Activated CD4-positive, alpha-beta T cell treated with anti-CD3 and anti-CD28 coated beads, Interleukin-2, amount 10 ng/mL, durations not matched to agents 24 days and 14 days (primary cell): ENCODE measurements around the gene CYP2C19. TPM values are rescaled to one million over a fixed set of nuclear protein-coding genes. Genes with fewer than 3 reads are reported as not detected.
"Not testable (repeated sequence)": the region's sequence is repeated elsewhere in the genome, so short reads cannot be mapped to it uniquely, and the experiment has no call there.

Experiments
- DNase-seq: peaks from one replicate; pipeline ENCODE4 v3.0.0; 2022
- H3K27ac Mint-ChIP-seq: one replicate; pipeline ENCODE4 v1.8.0; 2022; ENCODE audit warnings: mild to moderate bottlenecking, mixed read lengths
- H3K27me3 Mint-ChIP-seq: one replicate; pipeline ENCODE4 v1.8.0; 2022; ENCODE audit warnings: mixed read lengths
- H3K36me3 Mint-ChIP-seq: one replicate; pipeline ENCODE4 v1.8.0; 2022; ENCODE audit warnings: low read depth, mild to moderate bottlenecking, mixed read lengths
- H3K4me1 Mint-ChIP-seq: one replicate; pipeline ENCODE4 v1.8.0; 2021; ENCODE audit warnings: mixed read lengths
- H3K4me3 Mint-ChIP-seq: one replicate; pipeline ENCODE4 v1.8.0; 2022; ENCODE audit warnings: mild to moderate bottlenecking, moderate library complexity, mixed read lengths
- H3K9me3 Mint-ChIP-seq: one replicate; pipeline ENCODE4 v1.8.0; 2021; ENCODE audit warnings: mixed read lengths
- intact Hi-C: fragments of 100-400 bp; cut with micrococcal nuclease; formaldehyde crosslinking; loops from one replicate; pipeline ENCODE4 v1.15.1; 2023
- total RNA-seq: library from RNA; stranded (reverse); gene quantifications from 2 replicates; pipeline ENCODE4 v1.2.3, GENCODE V29; 2022

Gene CYP2C19
- total RNA-seq, 1 donor from 2014 or later: 0.33 TPM

- not testable (repeated sequence) for H3K27ac Mint-ChIP-seq
These were observed 67.5 kb downstream of the CYP2C19 start for GRCh38 chr10:94830025-94830424.

GRCh38 chr10:94846204-94846603, 83.7 kb downstream of the CYP2C19 start:
- Mint-ChIP-seq H3K4me3 (no peak overlapping the region), H3K4me1 (no peaks in the 10 kb centered on the region), H3K27me3 (no peaks in the 10 kb centered on the region), H3K9me3 (peaks cover 5% of the 10 kb centered on the region), H3K36me3 (no peaks in the 10 kb centered on the region), H3K27ac (no peak overlapping the region)
- DNase-seq: no peak
- intact Hi-C loops: no loop called here

More at GRCh38 chr10:94830025-94830424, 67.5 kb downstream of the CYP2C19 start:
- H3K4me1 Mint-ChIP-seq, H3K4me3 Mint-ChIP-seq, DNase-seq, intact Hi-C loops, H3K27me3 Mint-ChIP-seq, H3K36me3 Mint-ChIP-seq: not testable (repeated sequence)
- peaks cover 11% of the 10 kb centered on the region for H3K9me3 Mint-ChIP-seq

- no peaks in the 10 kb centered on the region for H3K36me3 Mint-ChIP-seq
These were observed 88.3 kb downstream of the CYP2C19 start for GRCh38 chr10:94850766-94851165.

GRCh38 chr10:94851263-94851662, 88.8 kb downstream of the CYP2C19 start:
- Mint-ChIP-seq H3K4me3 (no peak overlapping the region), H3K36me3 (no peaks in the 10 kb centered on the region), H3K4me1 (no peaks in the 10 kb centered on the region), H3K9me3 (peaks cover 5% of the 10 kb centered on the region), H3K27ac (no peak overlapping the region), H3K27me3 (no peaks in the 10 kb centered on the region)
- intact Hi-C loops: no loop called here
- no peak for DNase-seq

More at GRCh38 chr10:94850766-94851165, 88.3 kb downstream of the CYP2C19 start:
- intact Hi-C loops: no loop called here
- Mint-ChIP-seq H3K27ac (no peak overlapping the region), H3K27me3 (no peaks in the 10 kb centered on the region), H3K9me3 (peaks cover 5% of the 10 kb centered on the region), H3K4me1 (no peaks in the 10 kb centered on the region), H3K4me3 (no peak overlapping the region)
- no peak for DNase-seq

- Mint-ChIP-seq H3K36me3 (no peaks in the 10 kb centered on the region), H3K27me3 (no peaks in the 10 kb centered on the region), H3K9me3 (peaks cover 5% of the 10 kb centered on the region), H3K4me3 (no peak overlapping the region), H3K27ac (no peak overlapping the region), H3K4me1 (no peaks in the 10 kb centered on the region)
- intact Hi-C loops: no loop called here
- no peak for DNase-seq
These were observed 90.0 kb downstream of the CYP2C19 start for GRCh38 chr10:94852438-94852837.

- no peaks in the 10 kb centered on the region for H3K36me3 Mint-ChIP-seq
- H3K4me3 Mint-ChIP-seq: no peak overlapping the region
- no peaks in the 10 kb centered on the region for H3K4me1 Mint-ChIP-seq
- intact Hi-C loops: no loop called here
- DNase-seq: no peak
- H3K27ac Mint-ChIP-seq: no peak overlapping the region
- H3K9me3 Mint-ChIP-seq: peaks cover 5% of the 10 kb centered on the region
- H3K27me3 Mint-ChIP-seq: no peaks in the 10 kb centered on the region
These were observed 90.6 kb downstream of the CYP2C19 start for GRCh38 chr10:94853065-94853464.

GRCh38 chr10:94858005-94858404, 95.5 kb downstream of the CYP2C19 start:
- H3K27ac Mint-ChIP-seq: no peak overlapping the region
- H3K27me3 Mint-ChIP-seq: no peaks in the 10 kb centered on the region
- H3K9me3 Mint-ChIP-seq: no peaks in the 10 kb centered on the region
- H3K4me3 Mint-ChIP-seq: no peak overlapping the region
- intact Hi-C loops: no loop called here
- no peak for DNase-seq
- H3K36me3 Mint-ChIP-seq: no peaks in the 10 kb centered on the region
- H3K4me1 Mint-ChIP-seq: no peaks in the 10 kb centered on the region

- Mint-ChIP-seq H3K9me3 (no peaks in the 10 kb centered on the region), H3K27me3 (no peaks in the 10 kb centered on the region), H3K4me3 (no peak overlapping the region), H3K36me3 (no peaks in the 10 kb centered on the region), H3K27ac (no peak overlapping the region), H3K4me1 (no peaks in the 10 kb centered on the region)
- intact Hi-C loops: no loop called here
- no peak for DNase-seq
These were observed 96.6 kb downstream of the CYP2C19 start for GRCh38 chr10:94859086-94859485.

GRCh38 chr10:94878649-94879048, 116.2 kb downstream of the CYP2C19 start:
- H3K27me3 Mint-ChIP-seq: no peaks in the 10 kb centered on the region
- H3K4me3 Mint-ChIP-seq: no peak overlapping the region
- H3K27ac Mint-ChIP-seq: no peak overlapping the region
- peaks cover 4% of the 10 kb centered on the region for H3K9me3 Mint-ChIP-seq
- H3K36me3 Mint-ChIP-seq: no peaks in the 10 kb centered on the region
- DNase-seq: no peak
- intact Hi-C loops: no loop called here
- no peaks in the 10 kb centered on the region for H3K4me1 Mint-ChIP-seq

- intact Hi-C loops: no loop called here
- no peaks in the 10 kb centered on the region for H3K36me3 Mint-ChIP-seq
- no peak overlapping the region for H3K27ac Mint-ChIP-seq
- H3K9me3 Mint-ChIP-seq: peaks cover 4% of the 10 kb centered on the region
- no peaks in the 10 kb centered on the region for H3K4me1 Mint-ChIP-seq
- H3K27me3 Mint-ChIP-seq: no peaks in the 10 kb centered on the region
- DNase-seq: no peak
- H3K4me3 Mint-ChIP-seq: no peak overlapping the region
These were observed 116.7 kb downstream of the CYP2C19 start for GRCh38 chr10:94879214-94879613.

GRCh38 chr10:94889123-94889522, 126.6 kb downstream of the CYP2C19 start:
- no peak for DNase-seq
- Mint-ChIP-seq H3K9me3 (no peaks in the 10 kb centered on the region), H3K4me1 (no peaks in the 10 kb centered on the region), H3K27me3 (no peaks in the 10 kb centered on the region), H3K36me3 (no peaks in the 10 kb centered on the region), H3K4me3 (no peak overlapping the region), H3K27ac (no peak overlapping the region)
- intact Hi-C loops: no loop called here

- H3K27ac Mint-ChIP-seq: no peak overlapping the region
- H3K27me3 Mint-ChIP-seq: no peaks in the 10 kb centered on the region
- DNase-seq: no peak
- no peak overlapping the region for H3K4me3 Mint-ChIP-seq
- H3K4me1 Mint-ChIP-seq: no peaks in the 10 kb centered on the region
- intact Hi-C loops: no loop called here
- H3K36me3 Mint-ChIP-seq: no peaks in the 10 kb centered on the region
- no peaks in the 10 kb centered on the region for H3K9me3 Mint-ChIP-seq
These were observed 128.0 kb downstream of the CYP2C19 start for GRCh38 chr10:94890264-94891022.

- H3K9me3 Mint-ChIP-seq, intact Hi-C loops, H3K4me3 Mint-ChIP-seq, H3K27ac Mint-ChIP-seq, H3K36me3 Mint-ChIP-seq, H3K27me3 Mint-ChIP-seq, H3K4me1 Mint-ChIP-seq, DNase-seq: not testable (repeated sequence)
These were observed 135.9 kb downstream of the CYP2C19 start for GRCh38 chr10:94898414-94898813.

GRCh38 chr10:94902080-94902479, 139.6 kb downstream of the CYP2C19 start:
- Mint-ChIP-seq H3K4me3 (no peak overlapping the region), H3K9me3 (no peaks in the 10 kb centered on the region)
- DNase-seq: no peak

GRCh38 chr10:94902570-94902969, 140.1 kb downstream of the CYP2C19 start:
- Mint-ChIP-seq H3K4me3 (no peak overlapping the region), H3K27ac (no peak overlapping the region), H3K4me1 (no peaks in the 10 kb centered on the region), H3K27me3 (no peaks in the 10 kb centered on the region), H3K9me3 (no peaks in the 10 kb centered on the region), H3K36me3 (no peaks in the 10 kb centered on the region)
- intact Hi-C loops: no loop called here
- no peak for DNase-seq

More at GRCh38 chr10:94902080-94902479, 139.6 kb downstream of the CYP2C19 start:
- no peaks in the 10 kb centered on the region for H3K4me1 Mint-ChIP-seq
- no peaks in the 10 kb centered on the region for H3K36me3 Mint-ChIP-seq
- intact Hi-C loops: no loop called here
- H3K27me3 Mint-ChIP-seq: no peaks in the 10 kb centered on the region
- H3K27ac Mint-ChIP-seq: no peak overlapping the region
